Hematopoietic multipotent progenitor cell treated with erythropoietin and hydrocortisone succinate and interleukin-3 and kit ligand, for 4 days (in vitro differentiated cells): ENCODE data around the gene PCCA.
"Not testable (repeated sequence)": the region's sequence is repeated elsewhere in the genome, so short reads cannot be mapped to it uniquely, and the experiment has no call there.

Experiments
- DNase-seq: peaks from one replicate; pipeline ENCODE4 v3.0.0-alpha.2; 2015

Gene PCCA

GRCh38 chr13:100365680-100366079 lies 276.8 kb downstream of the PCCA start:
- no peak for DNase-seq

- no peak for DNase-seq
Measured at GRCh38 chr13:100378533-100378932, 289.6 kb downstream of the PCCA start.

- no peak for DNase-seq
Measured at GRCh38 chr13:100381595-100382224, 292.8 kb downstream of the PCCA start.

GRCh38 chr13:100382785-100383184 lies 293.9 kb downstream of the PCCA start:
- peak; percentile 15 for DNase-seq

- no peak for DNase-seq
Measured at GRCh38 chr13:100387416-100387815, 298.5 kb downstream of the PCCA start.

GRCh38 chr13:100388150-100388549 lies 299.3 kb downstream of the PCCA start:
- not testable (repeated sequence) for DNase-seq

- DNase-seq = no peak
Measured at GRCh38 chr13:100388923-100389322, 300.0 kb downstream of the PCCA start.

- no peak for DNase-seq
Measured at GRCh38 chr13:100389617-100390016, 300.7 kb downstream of the PCCA start.

- DNase-seq = peak; percentile 77
Measured at GRCh38 chr13:100392709-100393630, 304.1 kb downstream of the PCCA start.

- DNase-seq = no peak
Measured at GRCh38 chr13:100394005-100394695, 305.3 kb downstream of the PCCA start.

- DNase-seq = no peak
Measured at GRCh38 chr13:100395698-100396373, 306.9 kb downstream of the PCCA start.

GRCh38 chr13:100396776-100397175 lies 307.9 kb downstream of the PCCA start:
- no peak for DNase-seq

GRCh38 chr13:100397627-100398026 lies 308.7 kb downstream of the PCCA start:
- DNase-seq = no peak

GRCh38 chr13:100398360-100398759 lies 309.5 kb downstream of the PCCA start:
- DNase-seq = no peak

- no peak for DNase-seq
Measured at GRCh38 chr13:100399455-100399854, 310.6 kb downstream of the PCCA start.

- no peak for DNase-seq
Measured at GRCh38 chr13:100403675-100404074, 314.8 kb downstream of the PCCA start.

- DNase-seq = no peak
Measured at GRCh38 chr13:100409132-100409531, 320.2 kb downstream of the PCCA start.

- DNase-seq = peak; percentile 7
Measured at GRCh38 chr13:100423375-100423774, 334.5 kb downstream of the PCCA start.

GRCh38 chr13:100428986-100429385 lies 340.1 kb downstream of the PCCA start:
- no peak for DNase-seq

- no peak for DNase-seq
Measured at GRCh38 chr13:100432611-100433010, 343.7 kb downstream of the PCCA start.

- no peak for DNase-seq
Measured at GRCh38 chr13:100433475-100433874, 344.6 kb downstream of the PCCA start.

GRCh38 chr13:100434010-100434763 lies 345.3 kb downstream of the PCCA start:
- DNase-seq = no peak
